AG04450 (cell line): Measurements from ENCODE around the gene UNKL. TPM values are rescaled to one million over a fixed set of nuclear protein-coding genes. Genes with fewer than 3 reads are reported as not detected.

ENCODE experiments used
- CTCF ChIA-PET: fragments of 300-600, 350-600 bp; formaldehyde crosslinking; extraction: SDS; loops from one replicate; lab custom pipeline; 2022; ENCODE audit warnings: antibody characterized with exemption, inconsistent platforms; lab: Charles Lee
- POLR2A ChIA-PET: fragments of 350-600 bp; formaldehyde crosslinking; extraction: SDS; loops from one replicate; lab custom pipeline; 2021; ENCODE audit warnings: antibody characterized with exemption, inconsistent platforms; lab: Yijun Ruan, JAX
- DNase-seq: peaks from one replicate; pipeline ENCODE4 v3.0.0-alpha.2; 2011; ENCODE audit warnings: low read depth, low spot score
- H3K27ac ChIP-seq: one replicate; pipeline ENCODE4 v1.5.1; 2012; ENCODE audit warnings: low read depth, low read length, control low read depth
- H3K27me3 ChIP-seq: one replicate; pipeline ENCODE4 v1.6.0; 2012; ENCODE audit warnings: low read length; ENCODE audit not compliant: control insufficient read depth, insufficient read depth
- H3K4me3 ChIP-seq: 2 replicates; pipeline ENCODE4 v1.5.1; 2011; ENCODE audit warnings: mild to moderate bottlenecking, low read depth, low read length, control low read depth
- H3K9me3 ChIP-seq: 2 replicates; pipeline ENCODE4 v1.5.1; 2012; ENCODE audit warnings: low read length; ENCODE audit not compliant: control insufficient read depth, insufficient read depth
- CTCF ChIP-seq: IDR thresholded peaks from 2 replicates; pipeline ENCODE4 v1.5.1; 2011; ENCODE audit warnings: low read depth, low read length, control low read depth, inconsistent platforms
- polyA minus RNA-seq: library from RNA; depleted of rRNA, polyadenylated mRNA; stranded (reverse); fragments of >200 nt; gene quantifications from 2 replicates; pipeline ENCODE4 v1.2.3, GENCODE V29; 2011; rRNA and poly(A)+ RNA removed
- polyA plus RNA-seq: library from polyadenylated mRNA; depleted of rRNA; stranded (reverse); fragments of >200 nt; gene quantifications from 2 replicates; pipeline ENCODE4 v1.2.3, GENCODE V29; 2011; rRNA removed

UNKL gene
- polyA plus RNA-seq = 7.6 and 9.3 TPM in 2 replicates
- 4.3 and 11.7 TPM in 2 replicates for polyA minus RNA-seq

GRCh38 chr16:1414532-1415260 is at the start of gene UNKL:
UNKL (minus strand) TSS chr16:1414704; CDS start chr16:1414691, 13 bp downstream.
- TF ChIP-seq CTCF = no peak
- peak; percentile 11 for DNase-seq
- POLR2A ChIA-PET = no interaction called here
- Histone ChIP-seq H3K27me3 (no peaks in the 10 kb centered on the region), H3K4me3 (peak within 1 kb of the TSS; percentile 78), H3K27ac (no peak within 1 kb of the TSS), H3K9me3 (no peaks in the 10 kb centered on the region; the same call in 1 of the 2 replicates)
- CTCF ChIA-PET = no interaction called here

- DNase-seq = no peak
- H3K27ac ChIP-seq = no peak overlapping the region
- no peak overlapping the region for H3K4me3 ChIP-seq
- H3K9me3 ChIP-seq = no peaks in the 10 kb centered on the region; the same call in 1 of the 2 replicates
- ChIA-PET POLR2A (no interaction called here), CTCF (no interaction called here)
- no peaks in the 10 kb centered on the region for H3K27me3 ChIP-seq
- TF ChIP-seq CTCF = no peak
These were observed 46.6 kb upstream of the UNKL start for GRCh38 chr16:1461146-1461545.

GRCh38 chr16:1460602-1461138 is 46.2 kb upstream of the UNKL start:
- ChIA-PET POLR2A (no interaction called here), CTCF (no interaction called here)
- TF ChIP-seq CTCF = no peak
- no peak overlapping the region for H3K27ac ChIP-seq
- no peaks in the 10 kb centered on the region for H3K27me3 ChIP-seq
- no peaks in the 10 kb centered on the region; the same call in 1 of the 2 replicates for H3K9me3 ChIP-seq
- no peak overlapping the region for H3K4me3 ChIP-seq
- DNase-seq = no peak

GRCh38 chr16:1459967-1460366 is 45.5 kb upstream of the UNKL start:
- Histone ChIP-seq H3K27me3 (no peaks in the 10 kb centered on the region), H3K4me3 (no peak overlapping the region), H3K27ac (no peak overlapping the region), H3K9me3 (no peaks in the 10 kb centered on the region; the same call in 1 of the 2 replicates)
- DNase-seq = no peak
- no peak for TF ChIP-seq CTCF
- CTCF ChIA-PET = no interaction called here
- POLR2A ChIA-PET = no interaction called here

- DNase-seq = no peak
- CTCF ChIA-PET = no interaction called here
- TF ChIP-seq CTCF = no peak
- POLR2A ChIA-PET = no interaction called here
- Histone ChIP-seq H3K27me3 (no peaks in the 10 kb centered on the region), H3K27ac (no peak overlapping the region), H3K9me3 (no peaks in the 10 kb centered on the region; the same call in 1 of the 2 replicates), H3K4me3 (no peak overlapping the region)
These were observed 44.5 kb upstream of the UNKL start for GRCh38 chr16:1458977-1459341.
